ENCODE results near the gene GEMIN2. TPM values are rescaled to one million over a fixed set of nuclear protein-coding genes. Genes with fewer than 3 reads are reported as not detected.
"Not testable (repeated sequence)": the region's sequence is repeated elsewhere in the genome, so short reads cannot be mapped to it uniquely, and the experiment has no call there.

GEMIN2 gene
- polyA plus RNA-seq, 3 donors: 23.1 to 29.6 (median 28.5) TPM

GRCh38 chr14:39109893-39110715, 4.0 kb upstream of the GEMIN2 start:
- no peak for DNase-seq (ENCODE audit: low read depth in 3 of 3, low spot score in 2 of 3)

GRCh38 chr14:39113685-39114072, 444 bp upstream of the GEMIN2 start:
- DNase-seq (ENCODE audit: low read depth in 3 of 3, low spot score in 2 of 3): no peak

DNA sequence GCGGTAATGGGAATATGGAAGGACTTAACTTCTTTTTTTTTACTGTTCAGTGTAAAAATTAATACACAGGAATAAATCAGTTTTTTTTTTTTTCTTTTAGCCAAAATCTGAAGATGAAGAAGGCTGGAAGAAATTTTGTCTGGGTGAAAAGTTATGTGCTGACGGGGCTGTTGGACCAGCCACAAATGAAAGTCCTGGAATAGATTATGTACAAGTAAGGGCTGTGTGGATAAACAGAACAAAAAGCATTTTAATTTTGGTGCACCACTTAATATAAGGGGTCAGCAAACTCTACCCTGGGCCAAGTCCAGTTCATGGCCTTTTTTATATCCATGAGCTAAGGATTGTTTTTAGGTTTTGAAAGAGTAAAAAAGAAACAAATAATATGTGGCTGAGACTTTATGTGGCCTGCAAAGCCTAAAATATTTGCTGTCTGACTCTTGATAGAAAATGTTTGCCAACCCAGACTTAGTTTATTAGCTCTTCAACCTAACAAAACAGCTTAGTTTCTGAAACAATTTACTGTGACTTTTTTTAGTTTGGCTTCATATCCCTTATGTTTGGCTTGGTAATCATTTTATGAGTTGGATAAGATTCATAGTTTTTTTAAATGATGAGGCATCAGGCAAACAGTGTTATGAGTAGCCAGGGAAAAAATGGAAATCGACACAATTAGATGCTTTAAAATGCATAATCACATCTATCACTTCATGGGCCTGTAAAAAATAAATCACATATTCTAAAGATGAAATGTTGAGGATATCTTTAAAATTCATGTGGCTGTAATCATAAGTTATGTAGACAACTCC, 8.4 kb downstream of the GEMIN2 start:
- DNase-seq (ENCODE audit: low read depth in 3 of 3, low spot score in 2 of 3): no peak

- not testable (repeated sequence) for DNase-seq (ENCODE audit: low read depth in 3 of 3, low spot score in 2 of 3)
Measured at GRCh38 chr14:39137835-39138234, 23.7 kb downstream of the GEMIN2 start.

- DNase-seq (ENCODE audit: low read depth in 3 of 3, low spot score in 2 of 3): no peak
Measured at GRCh38 chr14:39138440-39138839, 24.3 kb downstream of the GEMIN2 start.

GRCh38 chr14:39140170-39140569, 26.0 kb downstream of the GEMIN2 start:
- no peak for DNase-seq (ENCODE audit: low read depth in 3 of 3, low spot score in 2 of 3)

GRCh38 chr14:39141623-39142022, 27.5 kb downstream of the GEMIN2 start:
- not testable (repeated sequence) for DNase-seq (ENCODE audit: low read depth in 3 of 3, low spot score in 2 of 3)

DNA sequence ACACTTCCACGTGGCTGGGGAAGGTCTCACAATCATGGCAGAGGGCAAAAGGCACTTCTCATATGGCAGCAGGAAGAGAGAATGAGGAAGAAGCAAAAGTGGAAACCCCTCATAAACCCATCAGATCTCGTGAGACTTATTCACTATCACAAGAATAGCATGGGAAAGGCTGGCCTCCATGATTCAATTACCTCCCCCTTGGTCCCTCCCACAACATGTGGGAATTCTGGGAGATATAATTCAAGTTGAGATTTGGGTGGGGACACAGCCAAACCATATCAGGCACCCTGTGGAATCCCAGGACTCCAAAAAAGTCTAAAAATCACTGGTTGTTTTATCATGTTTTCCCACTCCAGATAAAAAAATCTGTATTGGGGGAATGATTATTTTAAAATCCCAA, 29.1 kb downstream of the GEMIN2 start:
- DNase-seq (ENCODE audit: low read depth in 3 of 3, low spot score in 2 of 3): not testable (repeated sequence)

- no peak for DNase-seq (ENCODE audit: low read depth in 3 of 3, low spot score in 2 of 3)
Measured at GRCh38 chr14:39145266-39145966, 31.3 kb downstream of the GEMIN2 start.

DNA sequence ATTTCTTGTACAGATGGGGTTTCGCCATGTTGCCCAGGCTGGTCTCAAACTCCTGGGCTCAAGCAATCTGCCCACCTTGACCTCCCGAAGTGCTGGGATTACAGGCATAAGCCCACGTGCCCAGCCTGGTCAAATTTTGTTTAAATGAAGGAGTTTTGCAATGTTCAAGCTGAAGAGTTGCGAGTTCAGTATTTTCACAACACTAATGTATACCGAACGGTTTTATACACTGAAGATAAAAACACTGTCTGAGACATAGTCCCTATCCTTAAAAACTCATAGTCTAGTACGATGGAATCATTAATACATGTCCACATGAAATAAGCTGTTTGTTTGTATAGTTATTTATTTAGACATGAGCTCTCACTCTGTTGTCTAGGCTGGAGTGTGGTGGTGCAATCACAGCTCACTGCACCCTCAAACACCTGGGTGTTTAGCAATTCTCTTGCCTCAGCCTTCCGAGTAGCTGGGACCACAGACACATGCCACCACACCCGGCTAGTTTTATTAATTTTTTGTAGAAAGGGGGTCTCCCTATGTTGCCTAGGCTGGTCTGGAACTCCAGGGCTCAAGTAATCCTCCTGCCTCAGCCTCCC, 40.6 kb downstream of the GEMIN2 start:
- no peak for DNase-seq (ENCODE audit: low read depth in 3 of 3, low spot score in 2 of 3)

- no peak for DNase-seq (ENCODE audit: low read depth in 3 of 3, low spot score in 2 of 3)
Measured at GRCh38 chr14:39157491-39157890, 43.4 kb downstream of the GEMIN2 start.

DNA sequence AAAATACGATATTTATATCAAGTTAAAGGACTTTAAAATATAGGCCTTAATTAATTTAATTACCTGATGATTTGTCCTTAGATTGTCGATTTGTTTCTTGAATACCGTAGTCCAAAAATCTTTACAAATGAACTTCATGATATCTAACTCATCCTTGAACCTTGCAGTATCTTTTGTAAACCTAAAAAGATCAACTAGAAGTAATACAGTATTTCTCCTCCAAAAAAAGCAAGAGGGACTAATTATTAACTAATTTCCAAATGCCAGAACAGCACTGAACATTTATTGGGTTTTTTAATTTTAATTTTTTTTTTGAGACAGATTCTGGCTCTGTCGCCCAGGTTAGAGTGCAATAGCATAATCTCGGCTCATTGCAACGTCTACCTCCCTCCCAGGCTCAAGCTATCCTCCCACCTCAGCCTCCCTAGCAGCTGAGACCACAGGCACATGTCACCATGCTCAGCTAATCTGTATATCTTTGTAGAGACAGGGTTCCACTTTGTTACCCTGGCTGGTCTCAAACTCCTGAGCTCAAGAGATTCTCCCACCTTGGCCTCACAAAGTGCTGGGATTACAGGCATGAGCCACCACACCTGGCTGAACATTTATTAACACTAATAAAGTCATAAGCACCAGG, 44.2 kb downstream of the GEMIN2 start:
- DNase-seq (ENCODE audit: low read depth in 3 of 3, low spot score in 2 of 3): no peak

DNA sequence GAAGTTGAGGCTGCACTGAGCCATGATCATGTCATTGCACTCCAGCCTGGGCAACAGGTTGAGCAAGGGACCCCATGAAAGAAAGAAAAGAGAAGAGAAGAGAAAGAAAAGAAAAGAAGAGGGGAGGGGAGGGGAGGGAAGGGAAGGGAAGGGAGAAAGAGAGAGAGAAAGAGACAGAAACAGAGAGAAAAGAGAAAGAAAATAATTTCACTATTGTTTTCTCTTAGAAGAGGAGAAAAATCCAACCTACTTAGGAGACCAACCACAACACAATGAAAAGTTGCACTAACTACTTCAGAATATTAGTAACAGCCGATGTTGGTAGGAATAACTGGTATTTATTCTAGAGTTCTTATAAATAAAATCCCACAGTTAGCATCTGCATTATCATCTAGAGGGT, 46.4 kb downstream of the GEMIN2 start:
- DNase-seq (ENCODE audit: low read depth in 3 of 3, low spot score in 2 of 3): no peak

DNA sequence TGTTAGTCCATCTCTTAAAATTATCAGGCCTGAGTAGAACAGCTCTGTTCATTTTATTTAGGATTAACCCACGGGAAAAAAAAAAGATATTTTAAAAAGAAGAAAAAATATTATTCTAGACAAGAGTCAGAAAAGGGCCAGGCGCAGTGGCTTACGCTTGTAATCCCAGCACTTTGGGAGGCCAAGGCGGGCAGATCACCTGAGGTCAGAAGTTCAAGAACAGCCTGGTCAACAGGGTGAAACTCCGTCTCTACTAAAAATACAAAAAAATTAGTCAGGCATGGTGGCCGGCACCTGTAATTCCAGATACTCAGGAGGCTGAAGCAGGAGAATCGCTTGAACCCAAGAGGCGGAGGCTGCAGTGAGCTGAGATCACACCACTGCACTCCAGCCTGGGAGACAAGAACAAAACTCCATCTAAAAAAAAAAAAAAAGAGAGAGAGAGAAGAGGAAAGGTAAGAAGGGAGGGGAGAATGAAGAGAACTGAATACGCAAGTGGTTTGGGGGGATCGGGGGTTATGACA, 53.7 kb downstream of the GEMIN2 start:
- DNase-seq (ENCODE audit: low read depth in 3 of 3, low spot score in 2 of 3): not testable (repeated sequence)

- no peak for DNase-seq (ENCODE audit: low read depth in 3 of 3, low spot score in 2 of 3)
Measured at GRCh38 chr14:39168591-39168990, 54.5 kb downstream of the GEMIN2 start.

GRCh38 chr14:39169541-39169900, 55.4 kb downstream of the GEMIN2 start:
- peak in 2 of 3 donors; percentile 15 to 23 for DNase-seq (ENCODE audit: low read depth in 3 of 3, low spot score in 2 of 3)

DNA sequence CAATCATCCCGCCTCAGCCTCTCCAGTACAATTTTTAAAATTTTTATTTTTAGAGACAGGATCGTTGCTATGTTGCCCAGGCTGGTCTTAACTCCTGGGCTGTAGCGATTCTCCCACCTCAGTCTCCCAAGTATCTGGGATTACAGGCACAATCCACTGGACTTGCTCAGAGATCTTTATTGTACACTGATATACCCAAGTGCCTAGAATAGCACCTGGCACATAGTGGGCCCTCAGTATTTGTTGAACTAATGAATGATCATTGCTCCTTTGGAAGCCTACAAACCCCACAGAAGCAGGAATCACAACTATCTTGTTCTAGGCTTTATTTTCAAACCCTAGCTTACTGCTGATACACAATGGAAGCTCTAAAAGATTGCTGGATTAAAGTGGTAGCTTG, 59.1 kb downstream of the GEMIN2 start:
- no peak for DNase-seq (ENCODE audit: low read depth in 3 of 3, low spot score in 2 of 3)

DNA sequence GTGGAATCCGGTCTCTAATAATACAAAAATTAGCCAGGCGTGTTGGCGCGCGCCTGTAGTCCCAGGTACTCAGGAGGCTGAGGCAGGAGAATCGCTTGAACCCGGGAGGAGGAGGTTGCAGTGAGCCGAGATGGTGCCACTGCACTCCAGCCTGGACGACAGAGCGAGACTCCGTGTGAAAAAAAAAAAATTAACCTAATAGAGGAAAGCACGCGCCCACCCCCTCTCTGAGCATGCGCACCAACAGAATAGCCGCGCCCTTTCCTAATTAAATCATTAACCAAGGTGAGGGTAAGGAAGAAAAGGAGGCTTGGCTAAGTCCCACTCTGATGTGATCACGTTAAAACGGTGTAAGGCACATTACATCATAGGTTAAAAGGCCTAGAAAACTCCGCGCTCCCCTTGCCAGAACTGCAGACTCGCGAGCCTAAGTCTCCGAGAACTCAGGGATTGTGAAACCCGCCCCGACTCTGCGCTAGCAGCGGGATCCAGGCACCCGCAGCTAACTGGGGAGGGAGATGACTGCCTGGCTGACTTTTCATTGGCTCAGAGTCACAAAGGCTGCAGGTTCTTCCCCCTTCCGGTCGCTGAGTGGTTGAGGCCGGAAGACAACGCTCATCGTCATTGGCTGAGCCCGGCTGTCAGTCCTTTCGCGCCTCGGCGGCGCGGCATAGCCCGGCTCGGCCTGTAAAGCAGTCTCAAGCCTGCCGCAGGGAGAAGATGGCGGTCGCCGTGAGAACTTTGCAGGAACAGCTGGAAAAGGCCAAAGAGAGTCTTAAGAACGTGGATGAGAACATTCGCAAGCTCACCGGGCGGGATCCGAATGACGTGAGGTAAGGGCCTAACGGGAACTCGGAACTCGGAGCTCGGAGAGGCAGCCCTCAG, 60.7 kb downstream of the GEMIN2 start, which contains the start of gene PNN:
Gene PNN (plus strand): TSS at position 695 of the 885 bp plus-strand sequence. CDS start 26 bp downstream, at position 721.
- peak; percentile 97 to 99 (median 98) for DNase-seq (ENCODE audit: low read depth in 3 of 3, low spot score in 2 of 3)

Data from right renal cortex interstitium (tissue), 3 donors.